ENCODE data around the gene PRR36. TPM values are rescaled to one million over a fixed set of nuclear protein-coding genes. Genes with fewer than 3 reads are reported as not detected.
"Not testable (repeated sequence)": the region's sequence is repeated elsewhere in the genome, so short reads cannot be mapped to it uniquely, and the experiment has no call there.

PRR36 gene
- total RNA-seq, 2 donors from 2014 or later, result 0.22 to 0.37 TPM

- no peak overlapping the region for H3K27ac ChIP-seq
- no peak for TF ChIP-seq CTCF (IDR thresholded peaks at IDR 0.05)
- intact Hi-C loops (cut with DNase I), result no loop called here
- no peak for DNase-seq
- H3K4me3 ChIP-seq, result no peak overlapping the region
- no peak overlapping the region for H3K9ac ChIP-seq (ENCODE audit: low read depth in 2 of 2, low read length in 2 of 2)
- H3K9me3 ChIP-seq, result no peaks in the 10 kb centered on the region
- H3K4me1 ChIP-seq, result peaks cover 4% of the 10 kb centered on the region
- no peaks in the 10 kb centered on the region for H3K27me3 ChIP-seq
- H3K36me3 ChIP-seq, result no peaks in the 10 kb centered on the region
Observed at GRCh38 chr19:7898967-7899366, 24.8 kb upstream of the PRR36 start.

- Histone ChIP-seq H3K9ac (ENCODE audit: low read depth in 2 of 2, low read length in 2 of 2) (no peak overlapping the region), H3K4me1 (no peaks in the 10 kb centered on the region), H3K36me3 (no peaks in the 10 kb centered on the region), H3K9me3 (no peaks in the 10 kb centered on the region), H3K27me3 (no peaks in the 10 kb centered on the region), H3K4me3 (no peak overlapping the region), H3K27ac (no peak overlapping the region)
- no peak for TF ChIP-seq CTCF (IDR thresholded peaks at IDR 0.05)
- intact Hi-C loops (cut with DNase I), result no loop called here
- DNase-seq, result no peak
Observed at GRCh38 chr19:7897292-7897691, 23.1 kb upstream of the PRR36 start.

GRCh38 chr19:7895565-7895964 is 21.4 kb upstream of the PRR36 start:
- Histone ChIP-seq H3K27me3 (no peaks in the 10 kb centered on the region), H3K4me3 (no peak overlapping the region), H3K9me3 (no peaks in the 10 kb centered on the region), H3K9ac (ENCODE audit: low read depth in 2 of 2, low read length in 2 of 2) (no peak overlapping the region), H3K4me1 (no peaks in the 10 kb centered on the region), H3K36me3 (no peaks in the 10 kb centered on the region), H3K27ac (no peak overlapping the region)
- no peak for DNase-seq
- no peak for TF ChIP-seq CTCF (IDR thresholded peaks at IDR 0.05)
- intact Hi-C loops (cut with DNase I), result no loop called here

GRCh38 chr19:7894612-7895309 is 20.6 kb upstream of the PRR36 start:
- TF ChIP-seq CTCF (IDR thresholded peaks at IDR 0.05), result no peak
- intact Hi-C loops (cut with DNase I), result no loop called here
- no peaks in the 10 kb centered on the region for H3K36me3 ChIP-seq
- no peak overlapping the region for H3K4me3 ChIP-seq
- peak; percentile 65 for DNase-seq
- H3K27me3 ChIP-seq, result no peaks in the 10 kb centered on the region
- no peaks in the 10 kb centered on the region for H3K9me3 ChIP-seq
- no peak overlapping the region for H3K27ac ChIP-seq
- H3K9ac ChIP-seq (ENCODE audit: low read depth in 2 of 2, low read length in 2 of 2), result no peak overlapping the region
- H3K4me1 ChIP-seq, result no peaks in the 10 kb centered on the region

GRCh38 chr19:7893362-7894101 is 19.3 kb upstream of the PRR36 start:
- H3K27ac ChIP-seq; H3K36me3 ChIP-seq; H3K4me1 ChIP-seq; H3K9ac ChIP-seq (ENCODE audit: low read depth in 2 of 2, low read length in 2 of 2); H3K9me3 ChIP-seq; H3K4me3 ChIP-seq; intact Hi-C loops (cut with DNase I); H3K27me3 ChIP-seq; DNase-seq: not testable (repeated sequence)

GRCh38 chr19:7888826-7889217 is 14.6 kb upstream of the PRR36 start:
- Histone ChIP-seq H3K9me3 (no peaks in the 10 kb centered on the region), H3K36me3 (no peaks in the 10 kb centered on the region), H3K9ac (ENCODE audit: low read depth in 2 of 2, low read length in 2 of 2) (peak overlapping the region; percentile 34 to 58), H3K27ac (no peak overlapping the region), H3K4me1 (peaks cover 8% of the 10 kb centered on the region), H3K4me3 (peak overlapping the region; percentile 53), H3K27me3 (peaks cover 5% of the 10 kb centered on the region)
- no peak for DNase-seq
- TF ChIP-seq CTCF (IDR thresholded peaks at IDR 0.05), result no peak
- intact Hi-C loops (cut with DNase I), result no loop called here

All from colonic mucosa (tissue), 4 donors.